ENCODE data around the gene KLHDC10. TPM values are rescaled to one million over a fixed set of nuclear protein-coding genes. Genes with fewer than 3 reads are reported as not detected.
"Not testable (repeated sequence)": the region's sequence is repeated elsewhere in the genome, so short reads cannot be mapped to it uniquely, and the experiment has no call there.

KLHDC10 gene
- polyA plus RNA-seq, 10 donors, result 35.0 to 49.8 (median 42.7) TPM

DNA sequence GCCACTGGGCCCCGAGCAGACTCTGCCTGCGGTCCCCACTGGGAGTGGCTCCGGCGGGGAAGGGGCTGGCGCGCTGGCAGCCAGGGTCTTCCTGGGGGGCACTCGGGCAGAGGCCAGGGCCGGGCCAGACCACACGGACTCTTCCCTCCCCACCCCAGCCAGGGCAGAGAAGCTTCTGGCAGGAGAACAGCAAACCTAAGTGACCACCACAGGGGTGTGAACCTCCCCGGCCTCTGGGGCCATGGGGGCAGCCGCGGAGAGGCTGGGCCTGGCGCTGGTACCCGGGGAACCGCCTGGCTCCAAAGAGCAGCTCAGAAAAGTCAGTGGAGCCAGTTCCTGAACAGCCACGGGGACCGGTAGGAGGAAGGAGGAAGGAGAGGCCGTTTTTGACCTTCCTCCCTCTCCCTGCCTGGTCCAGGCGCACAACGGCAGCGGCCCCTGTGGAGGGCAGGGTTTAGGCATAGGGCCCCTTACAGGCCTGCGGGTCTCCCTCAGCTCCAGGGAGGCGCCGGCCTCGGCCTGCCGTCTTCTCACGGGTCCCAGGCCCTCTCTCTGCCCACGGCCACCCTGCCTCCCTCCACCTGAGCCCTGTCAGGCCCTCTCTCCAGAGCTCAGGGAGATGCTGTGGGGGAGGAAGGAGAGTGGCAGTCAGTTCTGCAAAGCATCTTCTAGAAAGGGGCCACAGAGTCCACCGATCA is 83.0 kb downstream of the KLHDC10 start:
- no peak for DNase-seq

DNA sequence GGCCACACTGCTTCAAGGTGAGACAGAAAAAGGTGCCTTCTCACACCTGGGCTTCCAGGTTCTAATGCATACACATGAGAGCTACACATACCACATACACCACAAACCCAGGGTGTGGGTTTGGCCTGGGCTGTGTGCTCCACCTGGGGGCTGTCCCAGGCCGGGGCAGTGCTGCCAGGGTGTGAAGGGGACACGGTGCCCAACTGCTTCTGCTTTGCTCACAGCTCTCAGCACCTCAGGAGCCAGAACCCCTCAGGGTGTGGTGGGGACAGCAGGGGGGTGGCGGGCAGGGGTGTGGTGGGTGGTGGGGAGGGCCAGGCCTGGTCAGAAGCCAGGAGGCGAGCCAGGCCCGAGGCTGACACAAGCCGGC is 83.8 kb downstream of the KLHDC10 start:
- peak in 1 of 3 donors; percentile 35 for DNase-seq

GRCh38 chr7:130154501-130155317 is 84.4 kb downstream of the KLHDC10 start:
- peak; percentile 74 to 78 (median 75) for DNase-seq

GRCh38 chr7:130156140-130156539 is 85.8 kb downstream of the KLHDC10 start:
- DNase-seq, result no peak

DNA sequence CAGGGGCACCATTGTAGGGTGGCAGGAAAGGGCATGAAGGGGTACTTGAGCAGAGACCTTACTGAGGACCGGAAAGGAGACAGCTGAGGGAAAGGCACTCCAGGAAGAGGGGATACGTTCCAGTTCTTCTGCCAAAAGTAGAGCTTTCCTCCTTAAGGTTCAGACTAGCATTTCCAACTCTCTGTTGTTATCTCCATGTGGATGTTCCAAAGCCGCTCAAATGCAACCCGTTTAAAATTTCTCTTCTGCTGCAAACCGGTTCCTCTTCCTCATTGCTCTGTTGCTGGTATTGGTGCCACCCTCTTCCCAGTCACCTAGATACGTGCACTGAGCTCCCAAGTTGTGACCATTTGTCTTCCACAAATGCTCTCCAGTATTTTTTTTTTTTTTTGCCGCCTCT is 87.4 kb downstream of the KLHDC10 start:
- DNase-seq, result no peak

DNA sequence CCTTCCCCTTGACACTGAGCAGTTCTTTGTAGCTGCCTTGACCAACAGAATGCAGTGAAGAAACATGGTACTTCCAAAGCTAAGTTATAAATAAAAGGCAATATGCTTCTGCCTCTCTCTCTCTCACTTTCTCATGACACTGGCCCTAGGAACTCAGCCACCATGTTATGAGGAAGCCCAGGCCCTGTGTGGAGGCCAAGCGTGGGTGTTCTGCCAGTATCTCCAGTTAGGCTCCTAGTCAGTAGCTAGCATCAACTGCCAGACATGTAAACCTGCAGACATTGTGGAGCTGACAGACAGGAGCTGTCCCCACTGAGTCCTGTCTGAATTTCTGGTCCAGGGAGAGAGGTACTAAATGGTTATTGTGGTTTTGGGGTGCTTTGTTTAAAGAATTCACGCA is 89.7 kb downstream of the KLHDC10 start:
- DNase-seq, result no peak

DNA sequence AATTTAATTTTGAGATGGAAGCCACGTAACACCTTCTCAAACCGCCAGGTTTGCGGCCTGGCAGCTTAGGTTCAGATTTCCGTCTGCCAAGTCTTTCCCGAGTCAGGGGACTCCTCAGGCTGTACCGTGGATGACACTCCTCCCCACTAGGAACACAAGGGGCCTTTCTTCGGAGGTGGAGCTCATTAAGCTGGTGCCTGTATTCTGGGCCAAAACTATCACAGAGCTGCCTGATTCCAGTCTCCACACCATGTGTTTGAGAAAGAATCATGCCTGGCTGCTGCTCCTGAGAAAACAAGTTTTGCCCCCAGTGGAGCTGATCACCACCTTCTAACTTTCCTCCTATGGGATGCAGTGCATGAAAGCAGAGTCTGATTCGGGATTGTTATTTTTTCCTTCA is 90.1 kb downstream of the KLHDC10 start:
- DNase-seq, result no peak

DNA sequence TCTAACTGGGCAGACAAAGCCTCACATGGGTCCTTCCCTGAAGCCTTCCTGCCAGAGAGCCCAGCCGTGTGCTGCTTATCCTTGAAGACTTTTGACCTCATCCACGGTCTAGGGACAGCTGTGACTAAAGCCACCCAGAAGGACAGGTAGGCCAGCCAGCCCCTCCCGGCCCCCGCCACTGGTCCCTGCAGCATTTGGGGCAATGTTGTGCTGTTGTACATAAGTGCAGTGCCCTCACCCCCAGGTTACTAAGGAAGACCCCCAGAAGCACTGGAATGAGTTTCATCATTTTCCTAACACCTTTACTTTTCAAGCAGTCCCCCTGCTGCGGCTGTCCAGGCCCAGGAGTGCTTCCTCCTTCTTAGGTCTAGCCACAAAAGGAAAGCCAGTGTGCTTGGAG is 91.9 kb downstream of the KLHDC10 start:
- no peak for DNase-seq

GRCh38 chr7:130174237-130174959 is 104.1 kb downstream of the KLHDC10 start:
- DNase-seq, result no peak

GRCh38 chr7:130178251-130178650 is 107.9 kb downstream of the KLHDC10 start:
- no peak for DNase-seq

- no peak for DNase-seq
These were observed 109.3 kb downstream of the KLHDC10 start for GRCh38 chr7:130179631-130180030.

DNA sequence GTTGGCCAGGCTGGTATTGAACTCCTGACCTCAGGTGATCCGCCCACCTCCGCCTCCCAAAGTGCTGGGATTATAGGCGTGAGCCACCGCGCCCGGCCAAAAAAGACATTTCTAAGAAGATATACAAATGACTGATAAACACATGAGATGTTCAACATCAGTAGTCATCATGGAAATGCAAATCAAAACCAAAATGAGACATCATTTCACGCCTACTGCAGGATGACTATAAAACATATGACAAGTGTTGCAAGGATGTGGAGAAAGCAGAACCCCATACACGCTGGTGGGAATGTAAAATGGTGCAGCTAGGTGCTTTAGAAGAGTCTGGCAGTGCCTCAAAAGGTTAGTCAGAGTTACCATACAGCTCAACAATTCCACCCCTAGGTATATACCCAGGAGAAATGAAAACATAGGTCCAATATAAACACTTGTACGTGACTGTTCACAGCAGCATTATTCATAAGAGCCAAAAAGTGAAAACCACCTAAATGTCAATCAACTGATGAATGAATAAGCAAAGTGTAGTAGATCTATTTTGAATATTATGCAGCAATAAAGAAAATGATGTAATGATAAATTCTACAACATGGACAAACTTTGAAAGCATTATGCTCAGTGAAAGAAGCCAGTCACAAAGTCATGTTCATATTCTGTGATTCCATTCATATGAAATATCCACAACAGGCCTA is 110.4 kb downstream of the KLHDC10 start:
- no peak for DNase-seq

GRCh38 chr7:130181263-130181605 is 110.9 kb downstream of the KLHDC10 start:
- DNase-seq, result no peak

GRCh38 chr7:130182990-130183389 is 112.7 kb downstream of the KLHDC10 start:
- no peak for DNase-seq

- not testable (repeated sequence) for DNase-seq
These were observed 114.0 kb downstream of the KLHDC10 start for GRCh38 chr7:130184349-130184748.

Other genes starting within 250 kb of the KLHDC10 start
- gene UBE2H, start 117.6 kb upstream of the KLHDC10 start, polyA plus RNA-seq (ENCODE audit: insufficient read length in 10 of 10), result 100 to 1,000 TPM in 4 of 10 donors, 10 to 100 TPM in 6; 79.9 to 125 (median 93.8) TPM
- 10 to 100 TPM; 20.7 to 30.6 (median 25.1) TPM for gene ZC3HC1, start 19.2 kb upstream of the KLHDC10 start, polyA plus RNA-seq (ENCODE audit: insufficient read length in 10 of 10)
- gene TMEM209, start 134.9 kb downstream of the KLHDC10 start, polyA plus RNA-seq (ENCODE audit: insufficient read length in 10 of 10), result 10 to 100 TPM in 8 of 10 donors, 1 to 10 TPM in 2; 7.8 to 14.3 (median 11.1) TPM
- gene SSMEM1, start 137.3 kb downstream of the KLHDC10 start, polyA plus RNA-seq (ENCODE audit: insufficient read length in 10 of 10), result under 1 TPM in 1 of 10 donors, not detected in 9; 0.18 TPM
- gene CPA2, start 196.3 kb downstream of the KLHDC10 start, polyA plus RNA-seq (ENCODE audit: insufficient read length in 10 of 10), result 1 to 10 TPM in 3 of 10 donors, under 1 TPM in 7; 0.25 to 1.1 (median 0.61) TPM
- gene CPA4, start 222.6 kb downstream of the KLHDC10 start, polyA plus RNA-seq (ENCODE audit: insufficient read length in 10 of 10), result 1 to 10 TPM; 1.2 to 5.2 (median 2.1) TPM

Data from muscle of back (tissue), 11 donors.